Measurements from ENCODE around the gene NUP153. TPM values are rescaled to one million over a fixed set of nuclear protein-coding genes. Genes with fewer than 3 reads are reported as not detected.
A peak's percentile ranks its signal among the peaks of the same experiment; 100 is the strongest.
"Not testable (repeated sequence)": the region's sequence is repeated elsewhere in the genome, so short reads cannot be mapped to it uniquely, and the experiment has no call there.

The NUP153 gene
- total RNA-seq, 1 donor from 2014 or later, result 68.7 TPM

- no peaks in the 10 kb centered on the region for H3K27me3 ChIP-seq
- no peak overlapping the region for H3K4me3 ChIP-seq
- H3F3A ChIP-seq (ENCODE audit: low read depth), result no peaks in the 10 kb centered on the region
- H3K36me3 ChIP-seq, result no peaks in the 10 kb centered on the region
- H2AFZ ChIP-seq (replicated peaks), result no peak overlapping the region
- H3K27ac ChIP-seq, result no peak overlapping the region
- H3K4me1 Mint-ChIP-seq, result peaks cover 4% of the 10 kb centered on the region
- DNase-seq (ENCODE audit: low spot score), result peak; percentile 8
- TF ChIP-seq CTCF (IDR thresholded peaks at IDR 0.05) (peak; percentile 19), EZH2 (IDR thresholded peaks at IDR 0.05) (no peak)
- no peak overlapping the region for H3K4me2 ChIP-seq
- no peaks in the 10 kb centered on the region for H3K79me2 ChIP-seq (ENCODE audit: low read depth)
- no peaks in the 10 kb centered on the region for H3K9me3 Mint-ChIP-seq
- no peaks in the 10 kb centered on the region for H3K4me1 ChIP-seq
- no peak overlapping the region for H3K4me3 Mint-ChIP-seq
- H3K9me3 ChIP-seq (ENCODE audit: low read depth), result no peaks in the 10 kb centered on the region
- H3K27me3 Mint-ChIP-seq (ENCODE audit: insufficient read depth, low read depth), result peaks cover 3% of the 10 kb centered on the region
- no peaks in the 10 kb centered on the region for H3K36me3 Mint-ChIP-seq
- H3K9ac ChIP-seq, result no peak overlapping the region
- H4K20me1 ChIP-seq (ENCODE audit: low read depth), result no peaks in the 10 kb centered on the region
- H3K27ac Mint-ChIP-seq, result no peak overlapping the region
Observed at GRCh38 chr6:17585766-17586490, 120.8 kb downstream of the NUP153 start.

- no peak overlapping the region for H3K27ac ChIP-seq
- no peaks in the 10 kb centered on the region for H3K9me3 ChIP-seq (ENCODE audit: low read depth)
- peak; percentile 74 for DNase-seq (ENCODE audit: low spot score)
- H3K4me3 Mint-ChIP-seq, result no peak overlapping the region
- peak overlapping the region; percentile 23 for H3K4me3 ChIP-seq
- no peaks in the 10 kb centered on the region for H3K9me3 Mint-ChIP-seq
- H3K9ac ChIP-seq, result no peak overlapping the region
- H3K4me1 ChIP-seq, result no peaks in the 10 kb centered on the region
- no peaks in the 10 kb centered on the region for H4K20me1 ChIP-seq (ENCODE audit: low read depth)
- H3K27me3 Mint-ChIP-seq (ENCODE audit: insufficient read depth, low read depth), result peaks cover 3% of the 10 kb centered on the region
- H3K27me3 ChIP-seq, result no peaks in the 10 kb centered on the region
- peaks cover 4% of the 10 kb centered on the region for H3K4me1 Mint-ChIP-seq
- no peaks in the 10 kb centered on the region for H3K36me3 ChIP-seq
- H2AFZ ChIP-seq (replicated peaks), result peak overlapping the region; percentile 77
- no peaks in the 10 kb centered on the region for H3F3A ChIP-seq (ENCODE audit: low read depth)
- H3K79me2 ChIP-seq (ENCODE audit: low read depth), result no peaks in the 10 kb centered on the region
- no peak overlapping the region for H3K27ac Mint-ChIP-seq
- peak overlapping the region; percentile 61 for H3K4me2 ChIP-seq
- H3K36me3 Mint-ChIP-seq, result no peaks in the 10 kb centered on the region
- TF ChIP-seq EZH2 (IDR thresholded peaks at IDR 0.05) (no peak), EZH2phosphoT487 (IDR thresholded peaks at IDR 0.05) (no peak), CTCF (IDR thresholded peaks at IDR 0.05) (peak; percentile 84)
Observed at GRCh38 chr6:17584241-17584803, 122.4 kb downstream of the NUP153 start.

GRCh38 chr6:17583811-17584210, 122.9 kb downstream of the NUP153 start:
- H3K9me3 Mint-ChIP-seq, result no peaks in the 10 kb centered on the region
- no peak overlapping the region for H3K4me3 Mint-ChIP-seq
- Histone ChIP-seq H3K27me3 (no peaks in the 10 kb centered on the region), H4K20me1 (ENCODE audit: low read depth) (no peaks in the 10 kb centered on the region), H3K4me1 (no peaks in the 10 kb centered on the region), H3K4me3 (no peak overlapping the region), H3K79me2 (ENCODE audit: low read depth) (no peaks in the 10 kb centered on the region), H3K9ac (no peak overlapping the region), H3F3A (ENCODE audit: low read depth) (no peaks in the 10 kb centered on the region), H3K4me2 (no peak overlapping the region), H3K9me3 (ENCODE audit: low read depth) (no peaks in the 10 kb centered on the region), H3K36me3 (no peaks in the 10 kb centered on the region), H2AFZ (replicated peaks) (peak overlapping the region; percentile 43), H3K27ac (no peak overlapping the region)
- no peak overlapping the region for H3K27ac Mint-ChIP-seq
- H3K4me1 Mint-ChIP-seq, result peaks cover 4% of the 10 kb centered on the region
- TF ChIP-seq CTCF (IDR thresholded peaks at IDR 0.05) (no peak), EZH2 (IDR thresholded peaks at IDR 0.05) (no peak), EZH2phosphoT487 (IDR thresholded peaks at IDR 0.05) (no peak)
- peaks cover 3% of the 10 kb centered on the region for H3K27me3 Mint-ChIP-seq (ENCODE audit: insufficient read depth, low read depth)
- DNase-seq (ENCODE audit: low spot score), result no peak
- no peaks in the 10 kb centered on the region for H3K36me3 Mint-ChIP-seq

GRCh38 chr6:17581282-17581681, 125.4 kb downstream of the NUP153 start:
- not testable (repeated sequence) for H3K27me3 Mint-ChIP-seq (ENCODE audit: insufficient read depth, low read depth); H3K4me1 Mint-ChIP-seq; H3K4me3 Mint-ChIP-seq; H3F3A ChIP-seq (ENCODE audit: low read depth); H3K9ac ChIP-seq; H3K27ac ChIP-seq; H3K27me3 ChIP-seq; H3K4me2 ChIP-seq; DNase-seq (ENCODE audit: low spot score); H3K4me1 ChIP-seq; H3K4me3 ChIP-seq; H3K79me2 ChIP-seq (ENCODE audit: low read depth); H3K36me3 ChIP-seq; H3K36me3 Mint-ChIP-seq; H3K9me3 ChIP-seq (ENCODE audit: low read depth); H2AFZ ChIP-seq (replicated peaks); H3K27ac Mint-ChIP-seq; H4K20me1 ChIP-seq (ENCODE audit: low read depth)
- H3K9me3 Mint-ChIP-seq, result peaks cover 13% of the 10 kb centered on the region

All from neural progenitor cell (in vitro differentiated cells).